Neural progenitor cell (in vitro differentiated cells): Measurements from ENCODE around the gene SERPINA12.

Experiments
- EZH2 ChIP-seq: fragments of 200-600 bp; sonication (generic); IDR thresholded peaks from 2 replicates; pipeline ENCODE4 v1.6.1; 2017; ENCODE audit warnings: antibody characterized with exemption, mild to moderate bottlenecking, moderate library complexity
- TF ChIP-seq, protein P1 (sequence below): fragments of 200-600 bp; sonication (generic); IDR thresholded peaks from 2 replicates; pipeline ENCODE4 v1.5.1; 2017; ENCODE audit warnings: antibody characterized with exemption, mild to moderate bottlenecking

DNA sequence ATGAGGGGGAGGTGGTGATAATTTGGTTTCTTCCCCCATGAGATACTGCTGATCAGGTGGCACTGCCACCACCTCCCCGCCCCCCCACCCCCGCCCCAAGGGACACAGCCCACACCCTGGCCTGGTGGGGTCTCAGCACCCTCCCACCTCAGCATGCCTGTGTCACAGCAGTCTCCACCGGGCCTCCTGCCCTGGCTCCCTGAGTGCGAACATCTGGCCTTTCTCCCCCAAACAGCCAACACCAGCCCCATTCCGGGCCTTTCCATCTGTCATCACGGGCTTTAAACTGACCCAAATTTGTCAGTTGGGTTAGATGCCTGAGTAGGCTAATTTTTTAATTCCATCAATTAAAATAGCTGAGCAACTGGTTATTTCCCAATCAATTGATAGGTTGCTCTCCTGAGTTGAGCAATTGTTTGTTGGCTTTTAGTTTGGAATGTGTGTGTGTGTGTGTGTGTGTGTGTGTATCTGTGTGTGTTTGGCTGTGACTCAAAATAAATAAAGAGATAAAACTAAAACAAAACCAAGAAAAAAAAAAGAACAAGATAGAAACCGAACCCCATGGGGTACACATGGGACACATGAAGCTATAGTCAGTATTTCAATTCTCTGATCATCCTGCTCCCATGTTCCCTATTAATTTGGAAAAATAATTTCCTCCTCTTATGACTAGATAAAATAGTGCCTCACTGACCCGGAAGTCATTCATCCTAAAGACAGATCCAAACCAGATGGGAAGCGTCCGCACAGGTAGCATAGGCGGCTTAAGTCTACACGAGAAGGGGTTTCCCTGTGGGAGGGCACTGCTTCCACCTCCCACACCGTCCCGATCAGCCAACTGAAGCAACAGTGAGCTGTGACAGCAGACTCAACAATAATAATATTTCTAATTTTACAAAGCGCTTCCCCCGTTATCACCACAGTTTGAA, 7.4 kb downstream of the SERPINA12 start:
- TF ChIP-seq, protein P1, sequence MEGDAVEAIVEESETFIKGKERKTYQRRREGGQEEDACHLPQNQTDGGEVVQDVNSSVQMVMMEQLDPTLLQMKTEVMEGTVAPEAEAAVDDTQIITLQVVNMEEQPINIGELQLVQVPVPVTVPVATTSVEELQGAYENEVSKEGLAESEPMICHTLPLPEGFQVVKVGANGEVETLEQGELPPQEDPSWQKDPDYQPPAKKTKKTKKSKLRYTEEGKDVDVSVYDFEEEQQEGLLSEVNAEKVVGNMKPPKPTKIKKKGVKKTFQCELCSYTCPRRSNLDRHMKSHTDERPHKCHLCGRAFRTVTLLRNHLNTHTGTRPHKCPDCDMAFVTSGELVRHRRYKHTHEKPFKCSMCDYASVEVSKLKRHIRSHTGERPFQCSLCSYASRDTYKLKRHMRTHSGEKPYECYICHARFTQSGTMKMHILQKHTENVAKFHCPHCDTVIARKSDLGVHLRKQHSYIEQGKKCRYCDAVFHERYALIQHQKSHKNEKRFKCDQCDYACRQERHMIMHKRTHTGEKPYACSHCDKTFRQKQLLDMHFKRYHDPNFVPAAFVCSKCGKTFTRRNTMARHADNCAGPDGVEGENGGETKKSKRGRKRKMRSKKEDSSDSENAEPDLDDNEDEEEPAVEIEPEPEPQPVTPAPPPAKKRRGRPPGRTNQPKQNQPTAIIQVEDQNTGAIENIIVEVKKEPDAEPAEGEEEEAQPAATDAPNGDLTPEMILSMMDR: no peak
- TF ChIP-seq EZH2: no peak
